ENCODE measurements around the gene SLCO4A1. TPM values are rescaled to one million over a fixed set of nuclear protein-coding genes. Genes with fewer than 3 reads are reported as not detected.

The SLCO4A1 gene
- total and polyA plus RNA-seq, 2 donors (not counting 3 experiments of a cell fraction or from before 2014, with no cell fraction given): 1.4 to 4.1 TPM

DNA sequence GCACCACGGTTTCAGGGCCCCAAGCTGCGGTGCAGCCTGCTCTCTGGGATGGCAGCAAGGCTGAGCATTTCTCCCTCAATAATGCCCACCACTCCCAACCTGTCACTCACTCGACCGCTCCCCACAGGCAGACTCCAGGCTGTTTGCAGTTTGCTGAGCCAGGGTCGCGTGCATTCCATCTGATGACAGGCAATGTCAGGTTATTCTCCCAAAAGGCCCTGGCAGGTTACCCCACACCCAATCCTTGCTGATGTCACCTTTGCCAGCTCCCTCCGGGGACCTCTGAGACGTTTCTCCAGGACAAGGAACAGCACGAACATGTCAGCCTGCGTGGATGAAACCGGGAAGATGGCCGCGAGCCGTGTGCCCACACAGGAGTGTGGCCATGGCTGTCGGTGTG is 7.1 kb upstream of the SLCO4A1 start:
- ChIA-PET POLR2A (no interaction called here), CTCF (no interaction called here)
- FAIRE-seq: no peak
- Histone ChIP-seq H3K9me3 (replicated peaks; ENCODE audit: control insufficient read depth, insufficient read depth, low read length) (no peaks in the 10 kb centered on the region), H3K4me1 (ENCODE audit: control insufficient read depth, extremely low read depth, insufficient read depth, low read length) (no peaks in the 10 kb centered on the region), H3K4me2 (ENCODE audit: insufficient read depth, low read length) (no peak overlapping the region), H3K79me2 (ENCODE audit: control insufficient read depth, insufficient read depth, low read length) (no peaks in the 10 kb centered on the region), H3K27ac (ENCODE audit: insufficient read depth, low read depth, low read length) (no peak overlapping the region), H3K4me3 (replicated peaks in 1 of 3; ENCODE audit: insufficient read depth in 1 of 3, low read depth in 1 of 3, low read length in 3 of 3) (no peak overlapping the region), H3K27me3 (ENCODE audit: control insufficient read depth in 2 of 2, insufficient read depth in 2 of 2, low read length in 2 of 2) (peaks cover 4 to 5% of the 10 kb centered on the region in 2 experiments), H3K9me1 (replicated peaks; ENCODE audit: control insufficient read depth, extremely low read depth, insufficient read depth, low read length) (no peaks in the 10 kb centered on the region), H3K9ac (replicated peaks; ENCODE audit: extremely low read depth, insufficient read depth, low read length) (no peak overlapping the region), H3K36me3 (ENCODE audit: control insufficient read depth in 2 of 2, extremely low read depth in 1 of 2, insufficient read depth in 2 of 2, low read length in 2 of 2) (no peaks in the 10 kb centered on the region), H2AFZ (ENCODE audit: low read depth, low read length) (no peak overlapping the region), H4K20me1 (replicated peaks; ENCODE audit: control insufficient read depth, extremely low read depth, insufficient read depth, low read length) (no peaks in the 10 kb centered on the region)
- intact Hi-C loops (cut with micrococcal nuclease): no loop called here
- no peak for DNase-seq (ENCODE audit: low read depth, low spot score)
- TF ChIP-seq GATA2 (IDR thresholded peaks at IDR 0.05; ENCODE audit: insufficient read depth, insufficient read length, low read depth, low read length) (no peak), POLR2AphosphoS5 (IDR thresholded peaks at IDR 0.05; ENCODE audit: insufficient read depth, low read depth, low read length) (no peak), JUN (IDR thresholded peaks at IDR 0.05; ENCODE audit: borderline replicate concordance, insufficient read depth, insufficient read length, low read depth) (no peak), POLR2A (IDR thresholded peaks at IDR 0.05; ENCODE audit: low read depth, low read length) (no peak), EZH2 (IDR thresholded peaks at IDR 0.05; ENCODE audit: borderline replicate concordance, low read depth, low read length, severe bottlenecking) (no peak), MYC (IDR thresholded peaks at IDR 0.05; ENCODE audit: low read depth, low read length) (no peak), FOS (IDR thresholded peaks at IDR 0.05; ENCODE audit: borderline replicate concordance, insufficient read depth, low read length) (no peak)
- TF ChIP-seq, protein P1, sequence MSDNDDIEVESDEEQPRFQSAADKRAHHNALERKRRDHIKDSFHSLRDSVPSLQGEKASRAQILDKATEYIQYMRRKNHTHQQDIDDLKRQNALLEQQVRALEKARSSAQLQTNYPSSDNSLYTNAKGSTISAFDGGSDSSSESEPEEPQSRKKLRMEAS (IDR thresholded peaks at IDR 0.05; ENCODE audit: insufficient read depth, insufficient read length): no peak
- TF ChIP-seq, protein P2, sequence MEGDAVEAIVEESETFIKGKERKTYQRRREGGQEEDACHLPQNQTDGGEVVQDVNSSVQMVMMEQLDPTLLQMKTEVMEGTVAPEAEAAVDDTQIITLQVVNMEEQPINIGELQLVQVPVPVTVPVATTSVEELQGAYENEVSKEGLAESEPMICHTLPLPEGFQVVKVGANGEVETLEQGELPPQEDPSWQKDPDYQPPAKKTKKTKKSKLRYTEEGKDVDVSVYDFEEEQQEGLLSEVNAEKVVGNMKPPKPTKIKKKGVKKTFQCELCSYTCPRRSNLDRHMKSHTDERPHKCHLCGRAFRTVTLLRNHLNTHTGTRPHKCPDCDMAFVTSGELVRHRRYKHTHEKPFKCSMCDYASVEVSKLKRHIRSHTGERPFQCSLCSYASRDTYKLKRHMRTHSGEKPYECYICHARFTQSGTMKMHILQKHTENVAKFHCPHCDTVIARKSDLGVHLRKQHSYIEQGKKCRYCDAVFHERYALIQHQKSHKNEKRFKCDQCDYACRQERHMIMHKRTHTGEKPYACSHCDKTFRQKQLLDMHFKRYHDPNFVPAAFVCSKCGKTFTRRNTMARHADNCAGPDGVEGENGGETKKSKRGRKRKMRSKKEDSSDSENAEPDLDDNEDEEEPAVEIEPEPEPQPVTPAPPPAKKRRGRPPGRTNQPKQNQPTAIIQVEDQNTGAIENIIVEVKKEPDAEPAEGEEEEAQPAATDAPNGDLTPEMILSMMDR (IDR thresholded peaks at IDR 0.05; ENCODE audit: extremely low read depth in 1 of 2, insufficient read depth in 1 of 2, low read depth in 1 of 2, low read length in 2 of 2): no peak
- BruUV-seq (replicated peaks): no TSS peak
- dilution Hi-C loops (cut with MboI; ENCODE audit: extremely low pct_ligation_motif_present, low sequenced_read_pairs): no loop called here
